K562 (cell line): Measurements from ENCODE around the gene FHIP2A.

ENCODE experiments used
- CREM ChIP-seq: IDR thresholded peaks from 2 replicates; pipeline ENCODE4 v1.6.1; 2014; ENCODE audit warnings: antibody characterized with exemption, low read depth
- EZH2 ChIP-seq: IDR thresholded peaks from 2 replicates; pipeline ENCODE4 v1.6.1; 2012; ENCODE audit warnings: low read depth, mild to moderate bottlenecking, inconsistent platforms, low read length, borderline replicate concordance
- IRF2 ChIP-seq: sonication (generic); formaldehyde crosslinking; IDR thresholded peaks from 2 replicates; pipeline ENCODE4 v1.8.1; 2022; ENCODE audit warnings: mild to moderate bottlenecking, missing genetic modification reagents
- KAT7 ChIP-seq: sonication (generic); formaldehyde crosslinking; IDR thresholded peaks from 2 replicates; pipeline ENCODE4 v1.8.0; 2022; ENCODE audit warnings: missing genetic modification reagents, mild to moderate bottlenecking, borderline replicate concordance
- PHF21A ChIP-seq: fragments of 450-650 bp; IDR thresholded peaks from 2 replicates; pipeline ENCODE4 v1.6.1; 2017; ENCODE audit warnings: low read depth, borderline replicate concordance
- POLR2A ChIP-seq: fragments of 450-650 bp; conservative IDR thresholded peaks from 2 replicates; pipeline ENCODE4 v1.6.1; 2016
- POLR2AphosphoS5 ChIP-seq: IDR thresholded peaks from 2 replicates; pipeline ENCODE4 v1.6.1; 2011; ENCODE audit warnings: mild to moderate bottlenecking, low read depth, low read length, moderate library complexity; ENCODE audit not compliant: control insufficient read depth, insufficient read depth
- SPI1 ChIP-seq: IDR thresholded peaks from 2 replicates; pipeline ENCODE4 v1.6.1; 2011; ENCODE audit warnings: low read depth, low read length, control low read depth, borderline replicate concordance
- UBTF ChIP-seq, 2 experiments: IDR thresholded peaks; 2 replicates each; pipeline ENCODE4 v1.6.1; 2012; ENCODE audit warnings: improper control_type of control experiment in 2 of 2, low read depth in 2 of 2, low read length in 2 of 2, borderline replicate concordance in 1 of 2
- ZBTB1 ChIP-seq: sonication (generic); formaldehyde crosslinking; IDR thresholded peaks from 2 replicates; pipeline ENCODE4 v1.8.1; 2023; ENCODE audit warnings: missing genetic modification reagents, low read depth, mild to moderate bottlenecking, borderline replicate concordance
- TF ChIP-seq, protein P1 (sequence below), 3 experiments: IDR thresholded peaks in 2 of 3; conservative IDR thresholded peaks in 1 of 3; 2 replicates each; pipeline ENCODE4 v1.5.1; 2011 to 2012; ENCODE audit warnings: low read length in 3 of 3, mild to moderate bottlenecking in 3 of 3, control low read depth in 2 of 3, improper control_type of control experiment in 1 of 3, inconsistent platforms in 1 of 3, low read depth in 1 of 3, mixed read lengths in 1 of 3, moderate library complexity in 1 of 3; ENCODE audit not compliant: insufficient read depth in 2 of 3

DNA sequence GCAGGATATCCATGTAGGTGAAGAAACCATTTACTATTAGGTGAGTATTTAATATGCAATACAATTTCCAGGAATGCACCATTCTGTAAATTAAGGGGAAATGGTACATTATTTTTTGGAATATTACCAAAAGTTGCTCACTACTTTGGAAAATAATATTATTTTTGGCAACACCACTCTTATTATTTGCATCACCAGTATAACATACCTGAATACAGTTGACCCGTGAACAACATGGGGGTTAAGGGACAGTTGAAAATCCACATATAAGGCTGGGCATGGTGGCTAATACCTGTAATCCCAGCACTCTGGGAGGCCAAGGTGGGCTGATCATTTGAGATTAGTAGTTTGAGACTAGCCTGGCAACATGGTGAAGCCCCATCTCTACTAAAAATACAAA is 21.2 kb upstream of the FHIP2A start:
- no peak for TF ChIP-seq SPI1
- no peak for TF ChIP-seq PHF21A
- TF ChIP-seq EZH2: no peak
- TF ChIP-seq, protein P1, sequence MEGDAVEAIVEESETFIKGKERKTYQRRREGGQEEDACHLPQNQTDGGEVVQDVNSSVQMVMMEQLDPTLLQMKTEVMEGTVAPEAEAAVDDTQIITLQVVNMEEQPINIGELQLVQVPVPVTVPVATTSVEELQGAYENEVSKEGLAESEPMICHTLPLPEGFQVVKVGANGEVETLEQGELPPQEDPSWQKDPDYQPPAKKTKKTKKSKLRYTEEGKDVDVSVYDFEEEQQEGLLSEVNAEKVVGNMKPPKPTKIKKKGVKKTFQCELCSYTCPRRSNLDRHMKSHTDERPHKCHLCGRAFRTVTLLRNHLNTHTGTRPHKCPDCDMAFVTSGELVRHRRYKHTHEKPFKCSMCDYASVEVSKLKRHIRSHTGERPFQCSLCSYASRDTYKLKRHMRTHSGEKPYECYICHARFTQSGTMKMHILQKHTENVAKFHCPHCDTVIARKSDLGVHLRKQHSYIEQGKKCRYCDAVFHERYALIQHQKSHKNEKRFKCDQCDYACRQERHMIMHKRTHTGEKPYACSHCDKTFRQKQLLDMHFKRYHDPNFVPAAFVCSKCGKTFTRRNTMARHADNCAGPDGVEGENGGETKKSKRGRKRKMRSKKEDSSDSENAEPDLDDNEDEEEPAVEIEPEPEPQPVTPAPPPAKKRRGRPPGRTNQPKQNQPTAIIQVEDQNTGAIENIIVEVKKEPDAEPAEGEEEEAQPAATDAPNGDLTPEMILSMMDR (IDR thresholded peaks at IDR 0.05 in 2 of 3, conservative IDR thresholded peaks at IDR 0.05 in 1 of 3; ENCODE audit: insufficient read depth in 2 of 3, low read depth in 1 of 3, low read length in 3 of 3): no peak
- TF ChIP-seq ZBTB1 (CRISPR knock-in tag): no peak
- TF ChIP-seq IRF2 (CRISPR knock-in tag): no peak
- TF ChIP-seq UBTF (IDR thresholded peaks at IDR 0.05; ENCODE audit: borderline replicate concordance in 1 of 2, low read depth in 2 of 2, low read length in 2 of 2): no peak
- TF ChIP-seq KAT7 (CRISPR knock-in tag): no peak
- no peak for TF ChIP-seq POLR2AphosphoS5
- no peak for TF ChIP-seq POLR2A
- TF ChIP-seq CREM: no peak
